Kidney (tissue), 14 donors: ENCODE results near the gene SLC1A7. TPM values are rescaled to one million over a fixed set of nuclear protein-coding genes. Genes with fewer than 3 reads are reported as not detected.
A peak's percentile ranks its signal among the peaks of the same experiment; 100 is the strongest.

ENCODE experiments used
- DNase-seq, 5 donors: peaks; one replicate each; pipeline ENCODE4 v3.0.0-alpha.2; 2013 to 2020
- FAIRE-seq: peaks from 2 replicates; lab custom pipeline; 2012; peaks lifted over from hg19 to GRCh38; lab: Jason Lieb, UNC
- H3K27ac ChIP-seq, 2 donors: one replicate each; pipeline ENCODE4 v1.7.0; 2013; ENCODE audit warnings: low read depth in 2 of 2, low read length in 2 of 2, inconsistent platforms in 1 of 2
- H3K27me3 ChIP-seq: one replicate; pipeline ENCODE4 v1.7.1; 2013; ENCODE audit warnings: low read length, inconsistent platforms; ENCODE audit not compliant: control insufficient read depth, insufficient read depth
- H3K36me3 ChIP-seq, 3 donors: one replicate each; pipeline versions ENCODE4 v1.7.0 to v1.7.1; 2013; ENCODE audit warnings: low read length in 3 of 3, control low read depth in 1 of 3, inconsistent platforms in 1 of 3; ENCODE audit not compliant: insufficient read depth in 3 of 3, control insufficient read depth in 2 of 3
- H3K4me1 ChIP-seq, 3 donors: one replicate each; pipeline versions ENCODE4 v1.7.0 to v1.7.1; 2013; ENCODE audit warnings: low read length in 3 of 3, inconsistent platforms in 1 of 3, low read depth in 1 of 3; ENCODE audit not compliant: control insufficient read depth in 2 of 3, insufficient read depth in 2 of 3
- H3K4me3 ChIP-seq, 3 donors: one replicate each; pipeline versions ENCODE4 v1.7.0 to v1.8.1; 2013; ENCODE audit warnings: low read length in 3 of 3, control low read depth in 1 of 3, inconsistent platforms in 1 of 3
- H3K9ac ChIP-seq, 3 donors: one replicate each; pipeline versions ENCODE4 v1.7.0 to v1.7.1; 2013; ENCODE audit warnings: low read length in 3 of 3, control low read depth in 1 of 3, inconsistent platforms in 1 of 3
- H3K9me3 ChIP-seq, 3 donors: one replicate each; pipeline versions ENCODE4 v1.7.0 to v1.7.1; 2013; ENCODE audit warnings: low read length in 3 of 3, control low read depth in 1 of 3, inconsistent platforms in 1 of 3; ENCODE audit not compliant: control insufficient read depth in 2 of 3, insufficient read depth in 1 of 3
- CTCF ChIP-seq: IDR thresholded peaks from 3 replicates; pipeline ENCODE4 v1.5.1; 2012; ENCODE audit warnings: mild to moderate bottlenecking, moderate library complexity, borderline replicate concordance; ENCODE audit not compliant: insufficient read depth; ENCODE audit errors: extremely low read depth
- intact Hi-C: fragments of 100-400 bp; cut with DNase I; formaldehyde crosslinking; loops from one replicate; pipeline ENCODE4 v1.11.1; 2022
- polyA plus RNA-seq: library from polyadenylated mRNA; stranded (reverse); fragments of 350-450 nt; fragmentation: Illumina TruSeq; extraction: RNeasy Lipid Tissue Mini Kit (QIAGEN cat#74804); gene quantifications from one replicate; pipeline ENCODE4 v1.2.3, GENCODE V29; 2014; ENCODE audit warnings: low read depth, low replicate concordance; ENCODE audit not compliant: insufficient read depth
- total RNA-seq: library from RNA; stranded (reverse); fragmentation: NEBNext Ultra II Directional; extraction: Animal tissue kit (Norgen Biotek cat#: 25700); gene quantifications from one replicate; pipeline ENCODE4 v1.2.1, GENCODE V29; 2021
- donor health status: control.
- donor health status: control.
- donor health status: control.
- donor health status: control.
- donor health status: control.
- donor health status: DM: yes; HTN: yes; CAD: no.
- donor health status: Normal renal cell carcinoma (clear cell type).

Gene SLC1A7
- total and polyA plus RNA-seq, 2 donors from 2014 or later, result 1.0 TPM; not detected in 1

GRCh38 chr1:53080769-53081168 lies 61.7 kb downstream of the SLC1A7 start:
- intact Hi-C loops, result no loop called here
- Histone ChIP-seq H3K36me3 (no peaks in the 10 kb centered on the region), H3K9me3 (no peaks in the 10 kb centered on the region), H3K4me3 (no peak overlapping the region), H3K9ac (no peak overlapping the region), H3K27me3 (no peaks in the 10 kb centered on the region), H3K27ac (no peak overlapping the region), H3K4me1 (no peaks in the 10 kb centered on the region)
- no peak for FAIRE-seq
- TF ChIP-seq CTCF, result no peak
- peak in 1 of 5 donors; percentile 44 for DNase-seq

GRCh38 chr1:53080041-53080440 lies 62.4 kb downstream of the SLC1A7 start:
- Histone ChIP-seq H3K36me3 (no peaks in the 10 kb centered on the region), H3K9me3 (no peaks in the 10 kb centered on the region), H3K4me3 (no peak overlapping the region), H3K4me1 (no peaks in the 10 kb centered on the region), H3K9ac (no peak overlapping the region), H3K27me3 (no peaks in the 10 kb centered on the region), H3K27ac (no peak overlapping the region)
- DNase-seq, result peak in 1 of 5 donors; percentile 37
- intact Hi-C loops, result no loop called here
- FAIRE-seq, result no peak
- TF ChIP-seq CTCF, result no peak

GRCh38 chr1:53079251-53079650 lies 63.2 kb downstream of the SLC1A7 start:
- Histone ChIP-seq H3K4me1 (no peaks in the 10 kb centered on the region), H3K27ac (no peak overlapping the region), H3K9ac (no peak overlapping the region), H3K27me3 (no peaks in the 10 kb centered on the region), H3K9me3 (no peaks in the 10 kb centered on the region), H3K4me3 (no peak overlapping the region), H3K36me3 (no peaks in the 10 kb centered on the region)
- intact Hi-C loops, result no loop called here
- FAIRE-seq (no peak), DNase-seq (peak in 1 of 5 donors; percentile 21)
- TF ChIP-seq CTCF, result no peak
